Measurements from ENCODE around the gene HRH4.

The HRH4 gene

GRCh38 chr18:24460388-24460787, at the start of gene HRH4:
Gene HRH4, plus strand, starts transcription at chr18:24460637. Its CDS starts 92 bp downstream, at chr18:24460729.
- DNase-seq: no peak

GRCh38 chr18:24413148-24413547, 47.3 kb upstream of the HRH4 start:
- DNase-seq: no peak

- DNase-seq: no peak
Observed at GRCh38 chr18:24414349-24415003, 46.0 kb upstream of the HRH4 start.

GRCh38 chr18:24417480-24417879, 43.0 kb upstream of the HRH4 start:
- DNase-seq: no peak

GRCh38 chr18:24420551-24420950, 39.9 kb upstream of the HRH4 start:
- no peak for DNase-seq

GRCh38 chr18:24421831-24422230, 38.6 kb upstream of the HRH4 start:
- DNase-seq: no peak

- no peak for DNase-seq
Observed at GRCh38 chr18:24426073-24426397, 34.4 kb upstream of the HRH4 start.

GRCh38 chr18:24426398-24427294, 33.8 kb upstream of the HRH4 start, which contains the start of gene IMPACT:
Gene IMPACT, plus strand, starts transcription at chr18:24426670. Its CDS starts 87 bp downstream, at chr18:24426757.
- peak; percentile 82 to 89 for DNase-seq

GRCh38 chr18:24427484-24427883, 33.0 kb upstream of the HRH4 start:
- DNase-seq: peak; percentile 14 to 15

GRCh38 chr18:24428709-24429108, 31.7 kb upstream of the HRH4 start:
- DNase-seq: no peak

GRCh38 chr18:24429188-24429587, 31.2 kb upstream of the HRH4 start:
- no peak for DNase-seq

GRCh38 chr18:24432618-24433017, 27.8 kb upstream of the HRH4 start:
- DNase-seq: no peak

- no peak for DNase-seq
Observed at GRCh38 chr18:24436939-24437338, 23.5 kb upstream of the HRH4 start.

GRCh38 chr18:24443870-24444269, 16.6 kb upstream of the HRH4 start:
- no peak for DNase-seq

GRCh38 chr18:24446453-24446852, 14.0 kb upstream of the HRH4 start:
- DNase-seq: no peak

- no peak for DNase-seq
Observed at GRCh38 chr18:24446953-24447538, 13.4 kb upstream of the HRH4 start.

- no peak for DNase-seq
Observed at GRCh38 chr18:24447961-24448360, 12.5 kb upstream of the HRH4 start.

- no peak for DNase-seq
Observed at GRCh38 chr18:24456549-24456948, 3.9 kb upstream of the HRH4 start.

- DNase-seq: no peak
Observed at GRCh38 chr18:24459772-24460171, 665 bp upstream of the HRH4 start.

- no peak for DNase-seq
Observed at GRCh38 chr18:24461996-24462395, 1.6 kb downstream of the HRH4 start.

GRCh38 chr18:24462838-24463775, 2.7 kb downstream of the HRH4 start:
- no peak for DNase-seq

- DNase-seq: no peak
Observed at GRCh38 chr18:24465486-24465885, 5.0 kb downstream of the HRH4 start.

- DNase-seq: no peak
Observed at GRCh38 chr18:24466771-24467170, 6.3 kb downstream of the HRH4 start.
